ENCODE measurements around the gene GNAQ.
"Not testable (repeated sequence)": the region's sequence is repeated elsewhere in the genome, so short reads cannot be mapped to it uniquely, and the experiment has no call there.

The GNAQ gene

DNA sequence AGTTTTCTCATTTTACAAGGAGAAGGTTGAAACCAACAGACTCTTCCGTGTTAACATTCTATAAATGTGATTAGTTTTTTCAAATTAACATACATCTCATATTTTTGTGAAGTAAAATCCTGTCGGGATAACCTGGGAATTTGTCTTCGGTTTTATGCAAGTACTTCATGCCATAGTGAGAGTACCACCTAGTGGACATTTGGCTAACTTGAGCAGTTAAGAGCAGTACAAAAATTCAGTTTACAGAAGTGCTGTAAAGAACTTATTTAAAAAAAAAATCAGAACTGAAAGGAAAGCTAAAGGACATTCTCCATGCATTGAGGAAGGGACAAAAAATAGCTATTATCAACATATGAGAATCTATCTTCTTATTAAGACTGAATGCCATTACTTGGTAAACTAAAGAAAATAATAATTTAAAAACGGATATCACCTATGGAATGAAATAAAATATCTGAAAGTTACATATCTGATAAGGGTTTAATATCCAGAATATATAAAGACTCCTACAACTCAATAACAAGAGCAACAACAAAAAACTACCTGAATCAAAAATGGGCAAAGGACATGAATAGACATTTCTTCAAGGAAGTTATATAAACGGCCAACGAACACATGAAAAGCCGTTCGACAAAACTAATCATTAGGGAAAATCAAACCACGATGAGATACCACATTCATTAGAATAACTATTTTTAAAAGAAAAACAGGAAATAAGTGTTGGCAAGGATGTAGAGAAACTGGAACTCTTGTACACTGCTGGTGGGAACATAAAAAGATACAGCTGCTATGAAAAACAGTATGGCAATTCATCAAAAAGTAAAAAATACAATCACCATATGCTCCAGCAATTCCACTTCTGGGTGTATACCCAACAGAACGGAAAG is 266.5 kb downstream of the GNAQ start:
- no peak for ATAC-seq (ENCODE audit: insufficient read depth, low read depth)
- TF ChIP-seq, protein P1, sequence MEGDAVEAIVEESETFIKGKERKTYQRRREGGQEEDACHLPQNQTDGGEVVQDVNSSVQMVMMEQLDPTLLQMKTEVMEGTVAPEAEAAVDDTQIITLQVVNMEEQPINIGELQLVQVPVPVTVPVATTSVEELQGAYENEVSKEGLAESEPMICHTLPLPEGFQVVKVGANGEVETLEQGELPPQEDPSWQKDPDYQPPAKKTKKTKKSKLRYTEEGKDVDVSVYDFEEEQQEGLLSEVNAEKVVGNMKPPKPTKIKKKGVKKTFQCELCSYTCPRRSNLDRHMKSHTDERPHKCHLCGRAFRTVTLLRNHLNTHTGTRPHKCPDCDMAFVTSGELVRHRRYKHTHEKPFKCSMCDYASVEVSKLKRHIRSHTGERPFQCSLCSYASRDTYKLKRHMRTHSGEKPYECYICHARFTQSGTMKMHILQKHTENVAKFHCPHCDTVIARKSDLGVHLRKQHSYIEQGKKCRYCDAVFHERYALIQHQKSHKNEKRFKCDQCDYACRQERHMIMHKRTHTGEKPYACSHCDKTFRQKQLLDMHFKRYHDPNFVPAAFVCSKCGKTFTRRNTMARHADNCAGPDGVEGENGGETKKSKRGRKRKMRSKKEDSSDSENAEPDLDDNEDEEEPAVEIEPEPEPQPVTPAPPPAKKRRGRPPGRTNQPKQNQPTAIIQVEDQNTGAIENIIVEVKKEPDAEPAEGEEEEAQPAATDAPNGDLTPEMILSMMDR (IDR thresholded peaks at IDR 0.05; ENCODE audit: borderline replicate concordance, extremely low read depth, low read length, poor library complexity, severe bottlenecking) = peak; percentile 36
- TF ChIP-seq EZH2 (IDR thresholded peaks at IDR 0.05; ENCODE audit: borderline replicate concordance, low read depth, low read length, severe bottlenecking) = no peak

DNA sequence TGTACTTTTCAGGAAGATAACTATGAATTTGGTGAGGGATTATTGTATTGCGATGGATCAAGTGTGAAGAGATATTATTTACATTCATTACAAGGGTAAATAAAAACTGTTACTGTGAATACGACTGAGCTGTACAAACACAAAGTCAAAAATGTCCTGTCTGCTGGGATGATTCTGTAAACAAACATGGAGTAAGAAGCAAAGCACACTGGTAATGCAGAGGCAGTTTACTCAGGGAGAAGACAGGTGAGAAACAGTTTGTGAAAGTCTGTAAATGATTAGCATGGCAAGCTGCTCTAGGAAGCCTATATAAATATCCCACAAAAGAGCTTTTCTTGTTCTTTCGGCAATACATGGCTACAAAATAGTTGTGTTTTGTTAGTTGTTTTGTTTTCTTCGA is 268.0 kb downstream of the GNAQ start:
- H2AFZ ChIP-seq (ENCODE audit: low read depth, low read length) = no peak overlapping the region
- H3K27me3 ChIP-seq (ENCODE audit: insufficient read depth, low read length, poor library complexity) = no peaks in the 10 kb centered on the region
- DNase-seq (no peak), ATAC-seq (ENCODE audit: insufficient read depth, low read depth) (no peak)
- no peaks in the 10 kb centered on the region; the same call in 1 of the 2 replicates for H3K79me2 ChIP-seq (ENCODE audit: insufficient read depth, low read length)
- H3K36me3 ChIP-seq (ENCODE audit: insufficient read depth, low read length) = peaks cover 21% of the 10 kb centered on the region
- no peak overlapping the region for H3K4me3 ChIP-seq (ENCODE audit: low read depth in 1 of 2, low read length in 2 of 2)
- no peaks in the 10 kb centered on the region for H4K20me1 ChIP-seq (ENCODE audit: insufficient read depth, low read length)
- peaks cover 4% of the 10 kb centered on the region for H3K9me3 ChIP-seq (ENCODE audit: insufficient read depth, low read length, severe bottlenecking)
- H3K9ac ChIP-seq (ENCODE audit: low read depth, low read length) = no peak overlapping the region
- no peak for TF ChIP-seq EZH2 (IDR thresholded peaks at IDR 0.05; ENCODE audit: borderline replicate concordance, low read depth, low read length, severe bottlenecking)
- TF ChIP-seq, protein P1 (IDR thresholded peaks at IDR 0.05; ENCODE audit: borderline replicate concordance, extremely low read depth, low read length, poor library complexity, severe bottlenecking) = no peak
- H3K4me2 ChIP-seq (ENCODE audit: insufficient read depth, low read length) = no peak overlapping the region
- H3K27ac ChIP-seq (ENCODE audit: low read length) = no peak overlapping the region
- H3K4me1 ChIP-seq (ENCODE audit: insufficient read depth, low read length) = no peaks in the 10 kb centered on the region

More for the DNA sequence above, 266.5 kb downstream of the GNAQ start:
- H4K20me1 ChIP-seq (ENCODE audit: insufficient read depth, low read length) = no peaks in the 10 kb centered on the region
- H3K4me3 ChIP-seq (ENCODE audit: low read depth in 1 of 2, low read length in 2 of 2) = no peak overlapping the region
- no peak overlapping the region for H3K9ac ChIP-seq (ENCODE audit: low read depth, low read length)
- no peak for DNase-seq
- H3K27me3 ChIP-seq (ENCODE audit: insufficient read depth, low read length, poor library complexity) = no peaks in the 10 kb centered on the region
- H3K4me2 ChIP-seq (ENCODE audit: insufficient read depth, low read length) = no peak overlapping the region
- peaks cover 21% of the 10 kb centered on the region for H3K36me3 ChIP-seq (ENCODE audit: insufficient read depth, low read length)
- peaks cover 4% of the 10 kb centered on the region for H3K9me3 ChIP-seq (ENCODE audit: insufficient read depth, low read length, severe bottlenecking)
- no peaks in the 10 kb centered on the region for H3K4me1 ChIP-seq (ENCODE audit: insufficient read depth, low read length)
- no peak overlapping the region for H3K27ac ChIP-seq (ENCODE audit: low read length)
- H2AFZ ChIP-seq (ENCODE audit: low read depth, low read length) = no peak overlapping the region
- H3K79me2 ChIP-seq (ENCODE audit: insufficient read depth, low read length) = no peaks in the 10 kb centered on the region; the same call in 1 of the 2 replicates

DNA sequence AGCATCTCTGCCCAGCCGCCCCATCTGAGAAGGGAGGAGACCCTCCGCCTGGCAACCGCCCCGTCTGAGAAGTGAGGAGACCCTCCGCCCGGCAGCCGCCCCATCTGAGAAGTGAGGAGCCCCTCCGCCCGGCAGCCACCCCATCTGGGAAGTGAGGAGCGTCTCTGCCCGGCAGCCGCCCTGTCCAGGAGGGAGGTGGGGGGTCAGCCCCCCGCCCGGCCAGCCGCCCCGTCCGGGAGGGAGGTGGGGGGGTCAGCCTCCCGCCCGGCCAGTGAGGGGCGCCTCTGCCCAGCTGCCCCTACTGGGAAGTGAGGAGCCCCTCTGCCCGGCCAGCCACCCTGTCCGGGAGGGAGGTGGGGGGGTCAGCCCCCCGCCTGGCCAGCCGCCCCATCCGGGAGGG is 270.7 kb downstream of the GNAQ start:
- not testable (repeated sequence) for H3K4me2 ChIP-seq (ENCODE audit: insufficient read depth, low read length); H3K9ac ChIP-seq (ENCODE audit: low read depth, low read length); H3K4me1 ChIP-seq (ENCODE audit: insufficient read depth, low read length); H3K27me3 ChIP-seq (ENCODE audit: insufficient read depth, low read length, poor library complexity); H3K27ac ChIP-seq (ENCODE audit: low read length); H2AFZ ChIP-seq (ENCODE audit: low read depth, low read length); H3K79me2 ChIP-seq (ENCODE audit: insufficient read depth, low read length); H4K20me1 ChIP-seq (ENCODE audit: insufficient read depth, low read length); H3K9me3 ChIP-seq (ENCODE audit: insufficient read depth, low read length, severe bottlenecking); H3K4me3 ChIP-seq (ENCODE audit: low read depth in 1 of 2, low read length in 2 of 2); ATAC-seq (ENCODE audit: insufficient read depth, low read depth); DNase-seq
- peaks cover 26% of the 10 kb centered on the region for H3K36me3 ChIP-seq (ENCODE audit: insufficient read depth, low read length)

DNA sequence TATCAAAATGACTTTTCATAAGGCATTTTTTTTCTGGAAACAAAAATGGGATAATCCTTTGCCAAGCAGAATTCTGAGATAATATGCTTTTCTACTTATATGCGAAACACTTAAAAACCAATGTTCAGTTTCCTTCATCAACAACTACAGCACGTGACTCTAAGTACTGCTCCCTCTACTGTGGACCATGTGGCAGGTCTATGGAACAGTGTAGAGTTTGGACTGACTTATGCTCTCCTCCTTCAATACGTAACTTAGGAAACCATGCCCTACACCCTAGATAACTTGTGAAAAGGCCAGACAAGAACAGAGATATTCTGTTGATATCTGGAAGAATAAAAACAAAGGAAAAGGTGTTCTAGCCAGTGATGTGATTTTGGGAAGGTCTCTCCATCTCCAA is 272.2 kb downstream of the GNAQ start:
- H3K9ac ChIP-seq (ENCODE audit: low read depth, low read length) = no peak overlapping the region
- H2AFZ ChIP-seq (ENCODE audit: low read depth, low read length) = no peak overlapping the region
- TF ChIP-seq, protein P1 (IDR thresholded peaks at IDR 0.05; ENCODE audit: borderline replicate concordance, extremely low read depth, low read length, poor library complexity, severe bottlenecking) = no peak
- TF ChIP-seq EZH2 (IDR thresholded peaks at IDR 0.05; ENCODE audit: borderline replicate concordance, low read depth, low read length, severe bottlenecking) = no peak
- H3K79me2 ChIP-seq (ENCODE audit: insufficient read depth, low read length) = peaks cover 10% of the 10 kb centered on the region
- no peak overlapping the region for H3K4me3 ChIP-seq (ENCODE audit: low read depth in 1 of 2, low read length in 2 of 2)
- H4K20me1 ChIP-seq (ENCODE audit: insufficient read depth, low read length) = no peaks in the 10 kb centered on the region
- H3K9me3 ChIP-seq (ENCODE audit: insufficient read depth, low read length, severe bottlenecking) = no peaks in the 10 kb centered on the region
- DNase-seq = no peak
- no peak overlapping the region for H3K4me2 ChIP-seq (ENCODE audit: insufficient read depth, low read length)
- no peak overlapping the region for H3K27ac ChIP-seq (ENCODE audit: low read length)
- H3K36me3 ChIP-seq (ENCODE audit: insufficient read depth, low read length) = peaks cover 16% of the 10 kb centered on the region
- H3K27me3 ChIP-seq (ENCODE audit: insufficient read depth, low read length, poor library complexity) = no peaks in the 10 kb centered on the region
- no peak for ATAC-seq (ENCODE audit: insufficient read depth, low read depth)
- no peaks in the 10 kb centered on the region for H3K4me1 ChIP-seq (ENCODE audit: insufficient read depth, low read length)

Measured in DND-41 (cell line).